GM21723 (cell line): ENCODE data around the gene C1orf56.

Experiments
- ATAC-seq: cut with Tn5 transposase; IDR thresholded peaks from one replicate; pipeline ENCODE4 v1.9.1; 2021; ENCODE audit warnings: mild to moderate bottlenecking, moderate library complexity; ENCODE audit not compliant: unreplicated experiment

C1orf56 gene

GRCh38 chr1:151047591-151047924, at the start of gene C1orf56:
C1orf56 (plus strand) TSS chr1:151047751; CDS start chr1:151047848, 97 bp downstream.
- peak; percentile 51 for ATAC-seq

GRCh38 chr1:150997949-150998348, 49.6 kb upstream of the C1orf56 start:
- no peak for ATAC-seq

- no peak for ATAC-seq
Measured at GRCh38 chr1:150999051-150999674, 48.4 kb upstream of the C1orf56 start.

DNA sequence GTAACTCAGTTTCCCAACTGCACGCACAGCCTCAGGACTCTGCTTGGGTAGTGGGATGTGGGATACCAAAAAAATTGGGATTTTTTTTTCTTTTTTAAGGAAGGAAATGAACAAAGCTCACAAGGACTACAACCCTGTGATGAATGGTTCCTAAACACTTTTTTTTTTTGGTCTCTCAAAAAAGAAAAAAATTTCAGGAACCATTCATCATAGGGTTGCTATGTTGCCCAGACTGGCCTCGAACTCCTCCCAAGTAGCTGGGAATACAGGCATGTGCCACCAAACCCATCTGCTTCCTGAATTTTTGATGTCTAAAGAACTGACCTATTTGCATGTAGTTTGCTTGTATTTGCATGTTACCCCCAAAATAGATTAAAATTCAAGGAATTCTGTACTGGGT, 47.6 kb upstream of the C1orf56 start:
- no peak for ATAC-seq

DNA sequence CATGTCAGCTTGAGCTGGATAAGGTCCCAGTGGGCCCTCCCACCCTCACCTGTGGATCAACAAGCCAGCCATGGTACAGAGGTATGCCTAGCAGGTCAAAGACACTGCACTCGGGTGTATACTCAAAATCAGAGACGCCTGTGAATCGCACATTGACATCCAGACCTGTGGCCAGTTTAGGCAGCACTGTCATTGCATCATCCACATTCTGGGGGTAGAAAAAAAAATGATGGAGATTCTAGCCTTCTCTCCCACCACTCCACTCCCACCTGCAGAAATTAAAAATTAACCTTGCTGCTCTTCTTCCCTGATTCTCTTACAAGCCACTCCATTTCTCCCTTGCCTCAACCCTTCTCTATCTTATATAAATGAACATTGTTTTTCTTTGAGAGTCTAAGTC, 47.1 kb upstream of the C1orf56 start:
- no peak for ATAC-seq

GRCh38 chr1:151001602-151002001, 45.9 kb upstream of the C1orf56 start:
- no peak for ATAC-seq

DNA sequence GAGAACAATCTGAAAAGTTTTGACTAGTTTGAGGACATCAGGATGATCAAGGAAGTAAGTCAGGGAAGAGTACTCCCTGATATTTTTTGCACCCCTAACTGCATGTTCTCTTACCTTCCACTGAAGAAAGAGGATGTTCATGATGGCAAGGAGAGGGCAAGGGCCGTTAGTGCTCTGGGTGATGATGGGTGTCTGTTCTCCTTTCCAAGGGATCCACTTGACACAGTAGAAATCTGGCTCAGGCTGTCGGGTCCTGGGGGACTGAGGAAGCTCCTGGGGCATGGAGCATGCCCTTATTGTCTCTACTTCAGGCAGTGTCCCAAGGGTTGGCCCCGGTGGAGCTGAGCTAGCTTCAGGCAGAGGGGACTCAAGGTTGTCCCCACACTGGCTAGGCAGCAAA, 45.5 kb upstream of the C1orf56 start:
- no peak for ATAC-seq

DNA sequence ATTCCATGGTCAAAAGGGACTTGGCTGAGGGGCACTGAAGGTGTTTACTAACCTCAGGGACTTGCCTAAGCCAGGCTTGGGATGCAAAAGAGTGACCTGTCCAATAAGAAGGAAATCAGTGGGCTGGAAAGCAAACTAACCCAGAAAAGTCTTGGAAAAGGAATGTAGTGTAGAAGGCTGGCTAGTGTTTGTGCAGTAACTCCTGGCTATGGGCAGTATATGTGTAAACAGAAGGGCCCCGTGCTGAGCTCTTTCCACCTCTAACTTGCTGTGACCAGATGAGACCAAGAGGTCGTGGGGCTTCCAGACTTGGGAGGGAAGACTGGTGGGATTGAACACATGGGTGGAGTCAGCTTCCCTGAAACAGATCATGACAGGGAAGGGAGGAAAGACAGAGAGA, 44.9 kb upstream of the C1orf56 start:
- ATAC-seq = no peak

- ATAC-seq = no peak
Measured at GRCh38 chr1:151003180-151003579, 44.4 kb upstream of the C1orf56 start.

GRCh38 chr1:151005729-151006319, 41.7 kb upstream of the C1orf56 start:
- no peak for ATAC-seq

DNA sequence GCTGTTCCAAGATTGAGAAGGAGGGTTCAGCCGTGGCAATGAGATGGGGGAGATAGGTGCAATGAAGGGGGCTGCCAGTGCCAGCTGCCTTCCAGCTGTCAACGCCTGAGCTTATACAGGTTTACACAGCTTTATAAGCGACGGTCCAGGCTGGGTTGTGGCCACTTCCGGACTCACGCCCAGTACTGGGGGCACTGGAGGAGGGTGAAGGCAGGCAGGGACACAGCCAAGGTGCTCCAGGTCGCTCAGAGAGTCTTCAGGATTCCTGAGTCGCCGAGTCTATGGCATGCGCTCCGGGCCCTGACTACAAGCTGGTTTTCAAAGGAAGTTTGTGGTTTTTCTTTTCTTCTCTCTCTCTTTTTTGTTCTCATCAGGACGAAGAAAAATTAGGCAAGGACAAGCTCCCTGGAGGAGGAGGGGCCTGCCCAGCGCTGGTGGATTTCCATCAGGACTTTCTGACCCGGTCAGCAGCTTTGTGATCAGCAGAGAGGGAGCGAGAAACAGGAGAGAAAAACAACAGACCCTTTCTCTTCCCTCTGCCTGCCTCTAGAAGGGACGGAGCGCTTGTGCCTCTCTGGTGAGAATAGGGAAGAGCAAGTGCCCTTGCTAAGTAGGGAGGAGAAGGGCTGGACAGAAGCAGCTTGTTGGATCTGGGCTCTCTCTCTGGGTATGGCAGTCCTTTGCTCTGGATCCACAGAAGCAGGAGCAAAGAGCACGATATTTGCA, 41.1 kb upstream of the C1orf56 start, which contains the start of gene MINDY1:
Gene MINDY1, minus strand, starts transcription at position 576 of the 726 bp plus-strand sequence. CDS start 4,285 bp downstream, outside the sequence.
- ATAC-seq = no peak

- no peak for ATAC-seq
Measured at GRCh38 chr1:151007853-151008243, 39.7 kb upstream of the C1orf56 start.

DNA sequence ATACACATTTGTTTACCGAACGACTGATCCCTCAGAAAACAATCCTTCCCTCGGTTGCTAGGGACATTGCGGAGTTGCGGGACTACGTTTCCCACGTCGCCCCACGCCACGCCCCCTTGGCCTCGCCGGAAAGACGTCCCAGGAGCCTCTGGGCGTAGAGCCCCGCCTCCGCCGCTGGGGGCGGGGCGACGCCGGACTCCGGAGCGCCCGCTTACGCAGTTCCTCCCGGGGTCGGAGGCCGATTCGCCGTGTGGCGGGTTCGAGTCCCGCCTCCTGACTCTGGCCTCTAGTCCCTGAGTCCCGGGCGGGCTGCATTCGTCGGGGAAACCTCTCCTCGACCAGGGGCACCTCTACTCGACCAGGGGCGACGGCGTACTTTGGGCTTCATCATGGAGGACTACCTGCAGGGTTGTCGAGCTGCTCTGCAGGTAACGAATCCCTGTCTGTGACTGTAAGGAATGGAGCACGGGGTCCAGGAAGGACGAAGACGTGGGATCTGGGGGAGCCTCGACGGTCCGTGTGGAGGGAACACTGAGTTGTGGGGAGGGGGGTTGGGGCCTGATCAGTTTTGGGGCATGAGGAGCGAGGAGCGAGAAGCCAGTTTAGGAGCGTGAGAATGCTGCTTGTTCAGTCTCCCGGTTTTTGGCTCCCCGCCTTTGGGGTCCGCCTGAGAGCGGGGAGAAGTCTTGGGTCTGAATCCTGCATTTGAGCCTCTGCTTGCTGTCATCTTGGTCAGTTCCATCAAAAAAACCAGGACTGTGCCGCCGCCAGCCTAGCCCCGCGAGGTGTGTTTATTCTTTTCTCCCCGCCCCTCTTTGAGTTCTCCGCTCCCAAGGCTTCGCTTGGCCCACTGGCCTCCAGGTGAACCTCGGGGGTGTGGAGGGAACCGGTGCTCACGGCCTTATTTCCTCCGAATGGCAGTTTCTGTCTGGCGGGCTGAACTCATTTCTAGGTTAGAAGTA, 39.0 kb upstream of the C1orf56 start, which contains the start of gene PRUNE1:
Gene PRUNE1, plus strand, starts transcription at position 206 of the 962 bp plus-strand sequence. Its CDS starts 184 bp downstream, at position 390.
- ATAC-seq = peak; percentile 73

DNA sequence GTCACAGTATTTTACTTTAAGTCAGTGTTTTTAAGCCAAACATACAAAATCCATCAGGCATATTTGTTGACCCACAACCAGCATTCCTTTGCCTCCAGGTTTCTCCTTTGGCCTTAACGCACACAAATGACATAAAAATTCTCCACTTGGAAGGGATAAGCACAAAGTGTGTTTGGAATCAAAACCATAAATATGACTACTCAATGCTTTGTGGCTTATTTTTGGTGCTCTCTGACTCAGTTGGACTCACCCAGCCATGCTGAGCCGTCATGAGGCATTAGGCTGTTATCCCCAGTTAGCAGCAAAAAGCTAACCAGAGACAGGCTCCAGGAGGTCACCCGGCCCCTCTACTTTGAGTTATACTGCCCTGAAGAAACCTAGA, 38.4 kb upstream of the C1orf56 start:
- ATAC-seq = no peak

- no peak for ATAC-seq
Measured at GRCh38 chr1:151009674-151010345, 37.7 kb upstream of the C1orf56 start.

- no peak for ATAC-seq
Measured at GRCh38 chr1:151010346-151010726, 37.2 kb upstream of the C1orf56 start.

- ATAC-seq = no peak
Measured at GRCh38 chr1:151011154-151011850, 36.2 kb upstream of the C1orf56 start.

DNA sequence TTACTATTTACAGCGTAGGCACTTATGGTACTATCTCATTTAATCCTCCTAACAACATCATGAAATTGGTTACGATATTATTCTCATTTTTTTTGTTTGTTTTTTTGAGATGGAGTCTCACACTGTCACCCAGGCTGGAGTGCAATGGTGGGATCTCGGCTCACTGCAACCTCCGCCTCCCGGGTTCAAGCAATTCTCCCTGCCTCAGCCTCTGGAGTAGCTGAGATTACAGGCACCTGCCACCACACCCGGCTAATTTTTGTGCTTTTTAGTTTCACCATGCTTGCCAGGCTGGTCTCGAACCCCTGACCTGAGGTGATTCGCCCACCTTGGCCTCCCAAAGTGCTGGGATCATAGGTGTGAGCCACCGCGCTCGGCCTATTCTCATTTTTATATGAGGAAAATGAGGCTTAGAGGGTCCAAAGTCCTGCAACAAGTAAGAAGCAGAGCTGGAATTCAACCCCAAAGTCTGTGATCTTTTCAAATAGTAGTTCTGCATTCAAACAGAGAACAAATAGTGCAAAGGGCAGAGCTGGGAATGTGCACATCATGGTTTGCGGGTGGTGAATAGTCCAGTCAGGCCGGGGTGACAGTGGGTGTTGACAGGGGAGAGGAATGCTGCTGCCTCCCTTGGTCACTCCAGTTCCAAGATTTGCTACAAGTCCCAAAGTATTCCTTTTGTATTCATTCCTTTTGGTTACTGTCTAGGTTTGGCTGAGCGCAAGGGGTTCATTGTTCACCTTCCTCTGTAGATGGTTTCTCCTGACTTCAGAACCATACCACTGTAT, 34.7 kb upstream of the C1orf56 start:
- no peak for ATAC-seq

DNA sequence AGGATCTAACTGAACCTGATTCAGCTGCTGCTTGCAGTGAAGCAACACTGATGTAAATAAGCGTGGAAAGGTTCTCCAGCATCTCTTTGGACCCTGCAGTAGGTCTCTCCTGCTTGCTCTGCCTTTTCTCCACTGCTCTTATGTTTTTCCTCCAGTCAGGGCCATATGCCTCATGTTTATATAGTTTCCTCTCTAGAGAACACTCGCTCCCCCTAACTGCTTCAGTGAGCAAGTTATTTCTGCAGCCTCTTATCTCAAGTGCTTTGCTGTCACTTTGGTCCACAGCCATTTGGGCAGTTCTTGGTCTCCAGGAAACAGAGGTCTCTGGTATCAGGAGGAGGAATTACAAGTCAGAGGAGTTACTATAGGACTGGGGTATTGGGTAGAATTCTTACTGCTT, 34.0 kb upstream of the C1orf56 start:
- ATAC-seq = no peak
